ENCODE results near the gene SCUBE1.

Gene SCUBE1

GRCh38 chr22:43272301-43272700, 70.9 kb downstream of the SCUBE1 start:
- no peak overlapping the region for H3K4ac ChIP-seq (ENCODE audit: low read depth, low read length)
- H4K8ac ChIP-seq (ENCODE audit: low read depth, low read length) = no peak overlapping the region
- H2AK5ac ChIP-seq (ENCODE audit: low read length) = no peak overlapping the region
- no peak overlapping the region for H3K9ac ChIP-seq (ENCODE audit: low read length)
- peaks cover 9% of the 10 kb centered on the region for H3K9me3 ChIP-seq (ENCODE audit: insufficient read depth, low read depth, low read length)
- no peaks in the 10 kb centered on the region for H3K36me3 ChIP-seq (ENCODE audit: control insufficient read depth in 1 of 2, insufficient read depth in 2 of 2, low read length in 2 of 2)
- H3K4me1 ChIP-seq (ENCODE audit: control insufficient read depth in 1 of 2, insufficient read depth in 2 of 2, low read length in 2 of 2) = peaks cover 3 to 12% of the 10 kb centered on the region in 2 experiments
- H3K79me2 ChIP-seq (ENCODE audit: control insufficient read depth, insufficient read depth, low read length, poor library complexity) = no peaks in the 10 kb centered on the region
- no peak overlapping the region for H3K4me2 ChIP-seq (ENCODE audit: low read length)
- H3K18ac ChIP-seq (ENCODE audit: low read length) = no peak overlapping the region
- H3K79me1 ChIP-seq (ENCODE audit: low read length) = no peaks in the 10 kb centered on the region
- no peak overlapping the region for H2BK120ac ChIP-seq (ENCODE audit: insufficient read depth, low read length, poor library complexity)
- H3K27me3 ChIP-seq (ENCODE audit: insufficient read depth, low read length) = no peaks in the 10 kb centered on the region
- no peak overlapping the region for H2BK12ac ChIP-seq (ENCODE audit: low read length)
- H4K91ac ChIP-seq (ENCODE audit: low read depth, low read length) = no peak overlapping the region
- H4K12ac ChIP-seq (ENCODE audit: low read depth, low read length) = no peak overlapping the region
- H3K14ac ChIP-seq (ENCODE audit: low read length) = no peak overlapping the region
- H3K23ac ChIP-seq (ENCODE audit: low read length) = no peak overlapping the region
- WGBS (ENCODE audit: extremely low coverage, insufficient coverage, insufficient read length) = no CpG with 5 or more reads among the region's 12 CpGs
- no peak overlapping the region for H2BK5ac ChIP-seq (ENCODE audit: low read depth, low read length, poor library complexity)
- no peak for DNase-seq
- no peak overlapping the region for H2AFZ ChIP-seq (ENCODE audit: insufficient read depth, low read length, poor library complexity)
- no peak overlapping the region for H3K27ac ChIP-seq (ENCODE audit: low read depth, low read length)
- H3K4me3 ChIP-seq (ENCODE audit: low read depth, low read length) = no peak overlapping the region

- H3K4me3 ChIP-seq (ENCODE audit: low read depth, low read length) = no peak overlapping the region
- H4K91ac ChIP-seq (ENCODE audit: low read depth, low read length) = no peak overlapping the region
- no peak overlapping the region for H2BK120ac ChIP-seq (ENCODE audit: insufficient read depth, low read length, poor library complexity)
- no peak overlapping the region for H3K14ac ChIP-seq (ENCODE audit: low read length)
- no peak overlapping the region for H3K23ac ChIP-seq (ENCODE audit: low read length)
- DNase-seq = no peak
- no peak overlapping the region for H3K4ac ChIP-seq (ENCODE audit: low read depth, low read length)
- peaks cover 2 to 11% of the 10 kb centered on the region in 2 experiments for H3K4me1 ChIP-seq (ENCODE audit: control insufficient read depth in 1 of 2, insufficient read depth in 2 of 2, low read length in 2 of 2)
- H2AFZ ChIP-seq (ENCODE audit: insufficient read depth, low read length, poor library complexity) = no peak overlapping the region
- H4K8ac ChIP-seq (ENCODE audit: low read depth, low read length) = no peak overlapping the region
- H3K79me1 ChIP-seq (ENCODE audit: low read length) = no peaks in the 10 kb centered on the region
- H2BK5ac ChIP-seq (ENCODE audit: low read depth, low read length, poor library complexity) = no peak overlapping the region
- WGBS (ENCODE audit: extremely low coverage, insufficient coverage, insufficient read length) = no CpG with 5 or more reads among the region's 7 CpGs
- no peak overlapping the region for H3K27ac ChIP-seq (ENCODE audit: low read depth, low read length)
- H3K9me3 ChIP-seq (ENCODE audit: insufficient read depth, low read depth, low read length) = peaks cover 9% of the 10 kb centered on the region
- no peak overlapping the region for H4K12ac ChIP-seq (ENCODE audit: low read depth, low read length)
- no peak overlapping the region for H2BK12ac ChIP-seq (ENCODE audit: low read length)
- no peak overlapping the region for H2AK5ac ChIP-seq (ENCODE audit: low read length)
- no peak overlapping the region for H3K4me2 ChIP-seq (ENCODE audit: low read length)
- H3K79me2 ChIP-seq (ENCODE audit: control insufficient read depth, insufficient read depth, low read length, poor library complexity) = no peaks in the 10 kb centered on the region
- H3K36me3 ChIP-seq (ENCODE audit: control insufficient read depth in 1 of 2, insufficient read depth in 2 of 2, low read length in 2 of 2) = no peaks in the 10 kb centered on the region
- no peaks in the 10 kb centered on the region for H3K27me3 ChIP-seq (ENCODE audit: insufficient read depth, low read length)
- H3K9ac ChIP-seq (ENCODE audit: low read length) = no peak overlapping the region
- H3K18ac ChIP-seq (ENCODE audit: low read length) = no peak overlapping the region
These were observed 72.2 kb downstream of the SCUBE1 start for GRCh38 chr22:43270949-43271348.

GRCh38 chr22:43270314-43270908, 72.8 kb downstream of the SCUBE1 start:
- no CpG with 5 or more reads among the region's 13 CpGs for WGBS (ENCODE audit: extremely low coverage, insufficient coverage, insufficient read length)
- H3K14ac ChIP-seq (ENCODE audit: low read length) = no peak overlapping the region
- no peak overlapping the region for H4K12ac ChIP-seq (ENCODE audit: low read depth, low read length)
- no peak overlapping the region for H2AFZ ChIP-seq (ENCODE audit: insufficient read depth, low read length, poor library complexity)
- H3K79me2 ChIP-seq (ENCODE audit: control insufficient read depth, insufficient read depth, low read length, poor library complexity) = no peaks in the 10 kb centered on the region
- no peak overlapping the region for H3K23ac ChIP-seq (ENCODE audit: low read length)
- H3K4me2 ChIP-seq (ENCODE audit: low read length) = no peak overlapping the region
- H3K27me3 ChIP-seq (ENCODE audit: insufficient read depth, low read length) = no peaks in the 10 kb centered on the region
- H2BK5ac ChIP-seq (ENCODE audit: low read depth, low read length, poor library complexity) = no peak overlapping the region
- peaks cover 9% of the 10 kb centered on the region for H3K9me3 ChIP-seq (ENCODE audit: insufficient read depth, low read depth, low read length)
- H3K27ac ChIP-seq (ENCODE audit: low read depth, low read length) = no peak overlapping the region
- no peak overlapping the region for H4K8ac ChIP-seq (ENCODE audit: low read depth, low read length)
- no peak overlapping the region for H2BK120ac ChIP-seq (ENCODE audit: insufficient read depth, low read length, poor library complexity)
- H2BK12ac ChIP-seq (ENCODE audit: low read length) = no peak overlapping the region
- H3K4me1 ChIP-seq (ENCODE audit: control insufficient read depth in 1 of 2, insufficient read depth in 2 of 2, low read length in 2 of 2) = peaks cover 0 to 8% of the 10 kb centered on the region in 2 experiments
- H3K36me3 ChIP-seq (ENCODE audit: control insufficient read depth in 1 of 2, insufficient read depth in 2 of 2, low read length in 2 of 2) = no peaks in the 10 kb centered on the region
- no peaks in the 10 kb centered on the region for H3K79me1 ChIP-seq (ENCODE audit: low read length)
- H3K9ac ChIP-seq (ENCODE audit: low read length) = no peak overlapping the region
- H4K91ac ChIP-seq (ENCODE audit: low read depth, low read length) = no peak overlapping the region
- H2AK5ac ChIP-seq (ENCODE audit: low read length) = no peak overlapping the region
- H3K4me3 ChIP-seq (ENCODE audit: low read depth, low read length) = no peak overlapping the region
- peak in 1 of 2 donors; percentile 6 for DNase-seq
- no peak overlapping the region for H3K4ac ChIP-seq (ENCODE audit: low read depth, low read length)
- no peak overlapping the region for H3K18ac ChIP-seq (ENCODE audit: low read length)

GRCh38 chr22:43269646-43270045, 73.5 kb downstream of the SCUBE1 start:
- Histone ChIP-seq H2AFZ (ENCODE audit: insufficient read depth, low read length, poor library complexity) (no peak overlapping the region), H3K79me2 (ENCODE audit: control insufficient read depth, insufficient read depth, low read length, poor library complexity) (no peaks in the 10 kb centered on the region), H3K23ac (ENCODE audit: low read length) (no peak overlapping the region), H3K4ac (ENCODE audit: low read depth, low read length) (no peak overlapping the region), H2BK5ac (ENCODE audit: low read depth, low read length, poor library complexity) (no peak overlapping the region), H3K36me3 (ENCODE audit: control insufficient read depth in 1 of 2, insufficient read depth in 2 of 2, low read length in 2 of 2) (no peaks in the 10 kb centered on the region), H3K4me1 (ENCODE audit: control insufficient read depth in 1 of 2, insufficient read depth in 2 of 2, low read length in 2 of 2) (peaks cover 0 to 2% of the 10 kb centered on the region in 2 experiments), H3K18ac (ENCODE audit: low read length) (no peak overlapping the region), H3K4me3 (ENCODE audit: low read depth, low read length) (no peak overlapping the region), H3K79me1 (ENCODE audit: low read length) (no peaks in the 10 kb centered on the region), H3K27me3 (ENCODE audit: insufficient read depth, low read length) (no peaks in the 10 kb centered on the region), H4K91ac (ENCODE audit: low read depth, low read length) (no peak overlapping the region), H3K9me3 (ENCODE audit: insufficient read depth, low read depth, low read length) (peaks cover 9% of the 10 kb centered on the region), H3K27ac (ENCODE audit: low read depth, low read length) (no peak overlapping the region), H3K14ac (ENCODE audit: low read length) (no peak overlapping the region), H3K9ac (ENCODE audit: low read length) (no peak overlapping the region), H4K8ac (ENCODE audit: low read depth, low read length) (no peak overlapping the region), H2BK120ac (ENCODE audit: insufficient read depth, low read length, poor library complexity) (no peak overlapping the region), H4K12ac (ENCODE audit: low read depth, low read length) (no peak overlapping the region), H2BK12ac (ENCODE audit: low read length) (no peak overlapping the region), H3K4me2 (ENCODE audit: low read length) (no peak overlapping the region), H2AK5ac (ENCODE audit: low read length) (no peak overlapping the region)
- no CpG with 5 or more reads among the region's 14 CpGs for WGBS (ENCODE audit: extremely low coverage, insufficient coverage, insufficient read length)
- no peak for DNase-seq
